GM23338 (cell line): ENCODE data around the gene MCU. TPM values are rescaled to one million over a fixed set of nuclear protein-coding genes. Genes with fewer than 3 reads are reported as not detected.

ENCODE experiments used
- ATAC-seq: fragments of 200-7000 bp; cut with Tn5 transposase; 3 replicates; pipeline ENCODE4 v1.9.1; 2020
- DNase-seq: peaks from one replicate; pipeline ENCODE4 v3.0.0-alpha.2; 2015; ENCODE audit warnings: low spot score
- H2AFZ ChIP-seq: fragments of 200-600 bp; sonication (generic); 2 replicates; pipeline ENCODE4 v1.8.0; 2016; ENCODE audit warnings: antibody characterized with exemption, mild to moderate bottlenecking, moderate library complexity
- H3F3A ChIP-seq: fragments of 200-600 bp; sonication (generic); replicated peaks from 2 replicates; pipeline ENCODE4 v1.8.0; 2017; ENCODE audit warnings: antibody characterized with exemption, mixed run types, low read depth
- H3K27ac ChIP-seq: fragments of 200-600 bp; sonication (generic); 2 replicates; pipeline ENCODE4 v1.6.1; 2016; ENCODE audit warnings: low read depth
- H3K27me3 ChIP-seq: fragments of 200-600 bp; sonication (generic); 2 replicates; pipeline ENCODE4 v1.8.0; 2016; ENCODE audit warnings: mild to moderate bottlenecking, mixed run types, moderate library complexity; ENCODE audit not compliant: insufficient read depth
- H3K36me3 ChIP-seq: fragments of 200-600 bp; sonication (generic); 2 replicates; pipeline ENCODE4 v1.8.0; 2016; ENCODE audit warnings: mild to moderate bottlenecking; ENCODE audit not compliant: insufficient read depth
- H3K4me1 ChIP-seq: fragments of 200-600 bp; sonication (generic); 2 replicates; pipeline ENCODE4 v1.8.0; 2016; ENCODE audit warnings: mild to moderate bottlenecking, moderate library complexity; ENCODE audit not compliant: insufficient read depth
- H3K4me2 ChIP-seq: fragments of 200-600 bp; sonication (generic); 2 replicates; pipeline ENCODE4 v1.7.1; 2017; ENCODE audit warnings: mixed run types
- H3K4me3 ChIP-seq: fragments of 200-600 bp; sonication (generic); 2 replicates; pipeline ENCODE4 v1.6.1; 2016; ENCODE audit warnings: mixed run types
- H3K79me2 ChIP-seq: fragments of 200-600 bp; sonication (generic); replicated peaks from 2 replicates; pipeline ENCODE4 v1.8.0; 2017; ENCODE audit warnings: mild to moderate bottlenecking; ENCODE audit not compliant: insufficient read depth
- H3K9me2 ChIP-seq: fragments of 200-600 bp; sonication (generic); 2 replicates; pipeline ENCODE4 v1.8.0; 2017; ENCODE audit not compliant: insufficient read depth
- H4K20me1 ChIP-seq: fragments of 200-600 bp; sonication (generic); replicated peaks from 2 replicates; pipeline ENCODE4 v1.8.0; 2017; ENCODE audit warnings: mild to moderate bottlenecking; ENCODE audit not compliant: insufficient read depth
- H3K27ac Mint-ChIP-seq: 2 replicates; pipeline ENCODE4 v1.8.0; 2020; ENCODE audit warnings: inconsistent platforms, mild to moderate bottlenecking, moderate library complexity, mixed read lengths
- H3K27me3 Mint-ChIP-seq: 3 replicates; pipeline ENCODE4 v1.8.0; 2022; ENCODE audit warnings: low read depth, mild to moderate bottlenecking, moderate library complexity, mixed read lengths, inconsistent platforms; ENCODE audit not compliant: insufficient read depth, poor library complexity
- H3K36me3 Mint-ChIP-seq: 3 replicates; pipeline ENCODE4 v1.8.0; 2021; ENCODE audit warnings: low read depth, mild to moderate bottlenecking, inconsistent platforms, moderate library complexity, mixed read lengths
- H3K4me1 Mint-ChIP-seq: 3 replicates; pipeline ENCODE4 v1.8.0; 2020; ENCODE audit warnings: mild to moderate bottlenecking, inconsistent platforms, mixed read lengths
- H3K4me3 Mint-ChIP-seq: 3 replicates; pipeline ENCODE4 v1.8.0; 2021; ENCODE audit warnings: moderate library complexity, mild to moderate bottlenecking, inconsistent platforms, mixed read lengths
- H3K9me3 Mint-ChIP-seq: 3 replicates; pipeline ENCODE4 v1.8.0; 2020; ENCODE audit warnings: moderate library complexity, mild to moderate bottlenecking, inconsistent platforms, mixed read lengths
- CREB1 ChIP-seq: fragments of 250-450 bp; sonication (Bioruptor Pico); IDR thresholded peaks from 2 replicates; pipeline ENCODE4 v1.5.0; 2020; ENCODE audit warnings: low read depth, mild to moderate bottlenecking, moderate library complexity
- CTCF ChIP-seq, 2 experiments: fragments of 200-600 bp in 1 of 2; sonication (generic) in 1 of 2; conservative IDR thresholded peaks; 2 replicates each; pipeline versions ENCODE4 v1.5.1 to v1.6.1; 2016 to 2017; ENCODE audit warnings: antibody characterized with exemption in 2 of 2, low read depth in 2 of 2, mild to moderate bottlenecking in 2 of 2, moderate library complexity in 1 of 2
- ETS1 ChIP-seq: IDR thresholded peaks from 2 replicates; pipeline ENCODE4 v1.6.1; 2016; ENCODE audit warnings: antibody characterized with exemption
- EZH2 ChIP-seq: fragments of 200-600 bp; sonication (generic); IDR thresholded peaks from one replicate; pipeline ENCODE4 v1.8.0; 2017; ENCODE audit warnings: antibody characterized with exemption, mild to moderate bottlenecking, low read depth; ENCODE audit not compliant: unreplicated experiment
- EZH2phosphoT487 ChIP-seq: fragments of 200-600 bp; sonication (generic); IDR thresholded peaks from one replicate; pipeline ENCODE4 v1.8.1; 2018; ENCODE audit warnings: antibody characterized with exemption; ENCODE audit not compliant: unreplicated experiment
- NANOG ChIP-seq: IDR thresholded peaks from 2 replicates; pipeline ENCODE4 v1.6.1; 2016; ENCODE audit warnings: antibody characterized with exemption, borderline replicate concordance
- POLR2AphosphoS5 ChIP-seq: IDR thresholded peaks from 2 replicates; pipeline ENCODE4 v1.6.1; 2016; ENCODE audit warnings: antibody characterized with exemption, low read depth
- STAT1 ChIP-seq: IDR thresholded peaks from one replicate; pipeline ENCODE4 v1.6.1; 2016; ENCODE audit warnings: antibody characterized with exemption; ENCODE audit not compliant: unreplicated experiment
- ZNF331 ChIP-seq: fragments of 250-450 bp; sonication (Bioruptor Pico); IDR thresholded peaks from 2 replicates; pipeline ENCODE4 v1.5.0; 2020; ENCODE audit warnings: low read depth, mild to moderate bottlenecking, moderate library complexity
- polyA plus RNA-seq: library from polyadenylated mRNA; unstranded; fragments of >200 nt; fragmentation: Nextera tagmentation; extraction: Ambion mirVana; gene quantifications from 2 replicates; pipeline ENCODE4 v1.2.1, GENCODE V29; 2016
- total RNA-seq: library from RNA; depleted of rRNA; stranded (reverse); fragments of >200 nt; shearing (Covaris generic); gene quantifications from 2 replicates; pipeline ENCODE4 v1.2.3, GENCODE V29; 2014
- TF ChIP-seq, protein P1 (sequence below): IDR thresholded peaks from one replicate; pipeline ENCODE4 v1.6.1; 2018; ENCODE audit warnings: antibody characterized with exemption; ENCODE audit not compliant: unreplicated experiment

Gene MCU
- total and polyA plus RNA-seq, 2 experiments from 2014 or later, result 41.8 to 68.2 TPM

- TF ChIP-seq ETS1, result no peak
- TF ChIP-seq EZH2, result no peak
- no peak for TF ChIP-seq POLR2AphosphoS5
- no peak for TF ChIP-seq CTCF (conservative IDR thresholded peaks at IDR 0.05; ENCODE audit: low read depth in 2 of 2)
- TF ChIP-seq CREB1, result no peak
- TF ChIP-seq NANOG, result no peak
These were observed 155.7 kb downstream of the MCU start (continued) for GRCh38 chr10:72847681-72848080.

DNA sequence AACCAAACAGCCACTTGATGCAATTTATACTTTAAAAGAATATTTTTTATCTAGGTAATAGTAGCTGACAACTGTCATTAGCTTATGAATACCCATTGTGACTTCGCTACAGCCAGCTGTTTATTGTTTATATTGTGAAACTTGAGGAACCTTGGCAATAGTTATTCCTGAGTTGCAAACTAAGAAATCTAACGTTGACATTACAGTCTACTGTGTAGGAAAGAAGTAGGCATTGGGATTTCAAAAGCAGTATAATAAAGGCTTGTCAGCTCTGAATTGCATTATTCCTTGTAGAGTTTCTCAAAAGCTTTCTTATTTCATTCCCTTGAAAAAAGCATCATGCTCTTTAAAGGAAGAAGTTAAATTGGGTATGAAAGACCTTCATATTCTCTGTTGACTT lies 158.9 kb downstream of the MCU start:
- no peak for ATAC-seq
- Mint-ChIP-seq H3K36me3 (peaks cover 18% of the 10 kb centered on the region; the same call in 2 of the 3 replicates), H3K27ac (no peak overlapping the region), H3K4me3 (no peak overlapping the region), H3K27me3 (no peaks in the 10 kb centered on the region), H3K4me1 (no peaks in the 10 kb centered on the region), H3K9me3 (peaks cover 19% of the 10 kb centered on the region)
- DNase-seq, result no peak
- no peaks in the 10 kb centered on the region for H3K9me2 ChIP-seq
- no peaks in the 10 kb centered on the region for H3F3A ChIP-seq
- no peaks in the 10 kb centered on the region for H3K36me3 ChIP-seq
- H2AFZ ChIP-seq, result no peak overlapping the region
- H4K20me1 ChIP-seq, result no peaks in the 10 kb centered on the region
- H3K4me3 ChIP-seq, result no peak overlapping the region
- H3K79me2 ChIP-seq, result no peaks in the 10 kb centered on the region
- no peaks in the 10 kb centered on the region for H3K27me3 ChIP-seq
- H3K27ac ChIP-seq, result no peak overlapping the region
- H3K4me1 ChIP-seq, result no peaks in the 10 kb centered on the region
- no peak overlapping the region for H3K4me2 ChIP-seq
- TF ChIP-seq ETS1 (no peak), POLR2AphosphoS5 (no peak), EZH2phosphoT487 (no peak), STAT1 (no peak), ZNF331 (CRISPR knock-in tag) (no peak), EZH2 (no peak), CREB1 (no peak), NANOG (no peak), CTCF (conservative IDR thresholded peaks at IDR 0.05; ENCODE audit: low read depth in 2 of 2) (no peak)
- TF ChIP-seq, protein P1, sequence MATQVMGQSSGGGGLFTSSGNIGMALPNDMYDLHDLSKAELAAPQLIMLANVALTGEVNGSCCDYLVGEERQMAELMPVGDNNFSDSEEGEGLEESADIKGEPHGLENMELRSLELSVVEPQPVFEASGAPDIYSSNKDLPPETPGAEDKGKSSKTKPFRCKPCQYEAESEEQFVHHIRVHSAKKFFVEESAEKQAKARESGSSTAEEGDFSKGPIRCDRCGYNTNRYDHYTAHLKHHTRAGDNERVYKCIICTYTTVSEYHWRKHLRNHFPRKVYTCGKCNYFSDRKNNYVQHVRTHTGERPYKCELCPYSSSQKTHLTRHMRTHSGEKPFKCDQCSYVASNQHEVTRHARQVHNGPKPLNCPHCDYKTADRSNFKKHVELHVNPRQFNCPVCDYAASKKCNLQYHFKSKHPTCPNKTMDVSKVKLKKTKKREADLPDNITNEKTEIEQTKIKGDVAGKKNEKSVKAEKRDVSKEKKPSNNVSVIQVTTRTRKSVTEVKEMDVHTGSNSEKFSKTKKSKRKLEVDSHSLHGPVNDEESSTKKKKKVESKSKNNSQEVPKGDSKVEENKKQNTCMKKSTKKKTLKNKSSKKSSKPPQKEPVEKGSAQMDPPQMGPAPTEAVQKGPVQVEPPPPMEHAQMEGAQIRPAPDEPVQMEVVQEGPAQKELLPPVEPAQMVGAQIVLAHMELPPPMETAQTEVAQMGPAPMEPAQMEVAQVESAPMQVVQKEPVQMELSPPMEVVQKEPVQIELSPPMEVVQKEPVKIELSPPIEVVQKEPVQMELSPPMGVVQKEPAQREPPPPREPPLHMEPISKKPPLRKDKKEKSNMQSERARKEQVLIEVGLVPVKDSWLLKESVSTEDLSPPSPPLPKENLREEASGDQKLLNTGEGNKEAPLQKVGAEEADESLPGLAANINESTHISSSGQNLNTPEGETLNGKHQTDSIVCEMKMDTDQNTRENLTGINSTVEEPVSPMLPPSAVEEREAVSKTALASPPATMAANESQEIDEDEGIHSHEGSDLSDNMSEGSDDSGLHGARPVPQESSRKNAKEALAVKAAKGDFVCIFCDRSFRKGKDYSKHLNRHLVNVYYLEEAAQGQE, result no peak
